Activated CD8-positive, alpha-beta memory T cell treated with anti-CD3 and anti-CD28 coated beads for 4 hours (primary cell): ENCODE data around the gene NYAP2.

Experiments
- DNase-seq, 2 donors: peaks; one replicate each; pipeline ENCODE4 v3.0.0-alpha.2; 2020; ENCODE audit warnings: low read depth in 2 of 2

The NYAP2 gene

GRCh38 chr2:225399504-225399903 lies at the start of gene NYAP2:
Gene NYAP2, plus strand, starts transcription at chr2:225399710. Its CDS starts 9,171 bp downstream, at chr2:225408881.
- no peak for DNase-seq

DNA sequence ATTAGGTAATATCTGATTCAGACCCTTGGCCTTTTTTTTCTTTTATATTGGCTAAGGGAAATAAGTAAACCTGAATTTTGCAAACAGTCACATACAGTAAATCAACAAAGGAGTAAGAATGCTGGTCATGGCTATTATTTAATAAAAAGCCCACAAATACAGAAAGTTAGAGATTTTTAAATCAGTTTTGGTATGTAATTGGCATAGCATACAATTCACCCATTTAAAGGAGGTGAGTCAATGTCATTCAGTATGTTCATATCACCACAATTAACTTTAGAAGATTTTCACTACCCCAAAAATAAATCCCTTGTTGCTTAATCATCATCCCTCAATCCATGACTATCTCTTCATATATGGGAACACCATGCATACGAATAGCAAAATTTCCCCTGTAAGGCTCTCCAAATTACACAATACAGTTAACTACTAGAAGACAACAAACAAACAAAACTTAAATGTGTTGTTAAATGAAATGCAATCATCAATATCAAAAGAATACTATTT lies 45.9 kb upstream of the NYAP2 start:
- no peak for DNase-seq

DNA sequence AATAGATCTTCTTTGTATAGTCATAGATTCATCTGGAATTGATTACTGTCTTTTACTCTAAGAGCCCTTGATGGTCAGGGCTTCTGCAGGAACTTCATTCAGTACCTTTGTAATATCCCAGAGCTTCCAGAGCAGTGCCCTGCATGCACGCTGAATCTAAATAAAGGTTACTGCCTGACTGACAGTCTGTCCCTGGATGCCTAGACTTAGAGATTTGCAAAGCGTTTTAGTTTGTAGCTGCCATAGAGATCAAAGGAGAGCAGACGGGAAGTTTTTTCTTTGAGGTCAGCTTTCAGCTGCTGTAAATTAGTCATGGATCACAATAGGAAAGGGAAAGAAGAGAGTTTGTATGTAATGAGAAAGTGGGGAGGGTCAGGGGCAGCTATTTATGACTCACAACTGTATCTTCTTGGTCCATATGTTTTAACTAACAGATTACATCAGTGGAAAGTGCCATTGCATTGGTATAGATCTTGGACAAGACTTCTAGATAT lies 45.2 kb upstream of the NYAP2 start:
- no peak for DNase-seq

- DNase-seq, result no peak
Observed at GRCh38 chr2:225355788-225356187, 43.7 kb upstream of the NYAP2 start.

DNA sequence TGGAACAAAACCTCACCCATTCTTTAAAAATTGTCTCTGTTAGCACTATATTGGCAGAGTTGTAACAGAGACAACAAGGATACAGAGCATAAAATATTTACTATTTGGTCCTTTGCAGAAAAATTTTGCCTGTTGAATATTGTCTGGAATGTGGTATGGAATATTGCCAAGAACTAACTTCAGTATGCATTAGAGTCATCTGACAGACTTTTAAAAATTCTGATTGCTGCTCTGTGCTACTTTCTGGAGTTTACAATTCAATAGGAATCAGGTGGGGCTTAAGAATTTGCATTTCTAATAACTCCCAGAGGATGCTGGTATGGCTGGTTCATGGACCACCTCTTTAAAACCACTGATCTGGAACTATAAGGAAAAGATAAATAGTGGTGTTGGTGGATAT lies 32.8 kb upstream of the NYAP2 start:
- DNase-seq, result no peak

DNA sequence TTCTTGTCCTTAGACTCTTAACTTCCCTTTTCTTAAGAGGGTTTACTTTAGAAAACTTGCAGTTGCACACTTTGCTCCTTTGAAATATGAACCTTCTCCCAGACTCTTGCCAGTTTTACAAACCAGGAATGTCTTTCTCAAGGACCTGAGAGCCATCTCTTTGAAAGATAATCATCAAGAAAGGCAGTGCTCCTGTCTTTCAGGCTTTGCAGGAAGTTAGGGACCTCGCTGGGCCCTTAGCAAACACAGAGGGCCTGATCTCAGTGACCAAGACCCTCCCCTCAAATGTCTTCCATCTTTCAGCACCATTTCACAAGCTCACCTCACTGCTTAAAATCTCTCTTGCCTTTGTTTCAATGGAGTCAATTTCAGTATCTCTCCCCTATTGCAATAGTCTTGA lies 32.0 kb upstream of the NYAP2 start:
- no peak for DNase-seq

DNA sequence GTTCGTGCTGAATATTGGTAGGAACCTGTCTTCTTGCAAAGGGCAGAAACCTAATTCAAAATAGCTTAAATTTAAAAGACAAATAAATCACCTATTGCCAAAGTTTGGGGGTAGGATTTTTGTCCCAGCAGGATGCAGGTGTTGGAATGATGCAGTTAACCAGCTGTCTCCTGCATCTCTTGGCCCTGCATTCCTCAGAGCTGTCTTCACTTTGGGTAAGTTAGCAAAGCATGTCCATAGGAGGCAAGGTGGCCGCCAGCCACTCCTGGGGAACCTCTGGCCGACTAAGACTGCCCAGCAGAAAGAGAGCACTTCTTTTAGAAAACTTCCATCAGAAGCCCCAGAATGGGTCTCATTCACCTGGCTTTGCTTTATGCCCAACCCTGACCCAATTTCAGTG lies 20.5 kb upstream of the NYAP2 start:
- DNase-seq, result no peak

DNA sequence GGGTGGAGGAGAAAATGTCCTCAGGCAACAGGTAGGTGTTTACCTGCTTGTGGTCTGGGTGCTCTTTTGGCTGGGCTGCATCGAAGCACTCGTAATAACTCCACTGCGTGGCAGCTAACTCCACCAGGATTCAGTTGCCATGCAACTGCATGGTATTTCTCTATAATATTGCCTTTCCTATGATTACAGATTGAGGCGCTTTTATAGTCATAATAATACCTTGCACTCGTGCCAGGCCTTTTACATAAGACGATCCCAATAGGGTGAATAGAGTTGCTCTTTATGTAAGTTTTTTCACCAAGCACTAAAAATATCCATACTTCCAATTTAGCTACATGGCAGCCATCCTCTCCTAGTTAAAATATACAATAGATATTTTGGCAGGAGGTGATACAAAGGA lies 19.7 kb upstream of the NYAP2 start:
- no peak for DNase-seq

DNA sequence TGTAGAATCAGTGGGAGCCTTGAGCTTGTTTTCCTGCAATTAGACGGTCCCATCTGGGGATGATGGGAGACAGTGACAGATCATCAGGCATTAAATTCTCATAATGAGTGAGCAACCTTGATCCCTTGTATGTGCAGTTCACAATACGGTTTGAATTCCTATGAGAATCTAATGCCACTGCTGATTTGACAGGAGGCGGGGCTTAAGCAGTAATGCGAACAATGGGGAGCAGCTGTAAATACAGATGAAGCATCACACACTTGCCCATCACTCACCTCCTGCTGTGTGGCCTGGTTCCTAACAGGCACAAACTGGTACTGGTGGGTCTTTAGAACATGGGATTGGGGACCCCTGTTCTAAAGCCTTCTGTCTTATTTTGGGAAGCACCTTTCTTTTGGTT lies 17.9 kb upstream of the NYAP2 start:
- DNase-seq, result no peak

- DNase-seq, result no peak
Observed at GRCh38 chr2:225398372-225398771, 1.1 kb upstream of the NYAP2 start.

DNA sequence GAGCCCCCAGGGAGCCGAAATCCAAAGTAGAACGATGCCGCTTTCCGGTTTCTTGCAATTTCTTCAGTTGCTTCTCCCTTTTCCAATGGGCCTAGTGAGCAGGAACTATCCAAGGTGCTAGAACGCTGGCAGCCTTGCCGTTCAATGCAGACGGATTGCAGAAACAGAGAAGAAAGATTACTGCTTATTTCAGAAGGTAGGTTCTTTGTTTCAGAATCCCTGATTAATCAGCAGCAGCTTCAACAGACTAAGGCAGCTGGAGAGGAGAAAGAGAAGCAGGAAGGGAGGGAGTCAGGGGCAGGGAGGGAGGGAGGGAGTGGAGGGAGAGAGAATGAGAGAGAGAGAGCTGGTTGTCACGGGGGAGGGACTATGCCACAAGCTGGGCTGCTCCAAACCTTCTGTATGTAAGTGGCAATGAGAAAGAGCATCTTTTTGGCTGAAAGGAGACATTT lies 576 bp downstream of the NYAP2 start:
- DNase-seq, result no peak

- no peak for DNase-seq
Observed at GRCh38 chr2:225400546-225401400, 1.3 kb downstream of the NYAP2 start.

- no peak for DNase-seq
Observed at GRCh38 chr2:225402210-225402776, 2.8 kb downstream of the NYAP2 start.

GRCh38 chr2:225411452-225411851 lies 11.9 kb downstream of the NYAP2 start:
- no peak for DNase-seq

GRCh38 chr2:225413786-225414185 lies 14.3 kb downstream of the NYAP2 start:
- DNase-seq, result no peak

DNA sequence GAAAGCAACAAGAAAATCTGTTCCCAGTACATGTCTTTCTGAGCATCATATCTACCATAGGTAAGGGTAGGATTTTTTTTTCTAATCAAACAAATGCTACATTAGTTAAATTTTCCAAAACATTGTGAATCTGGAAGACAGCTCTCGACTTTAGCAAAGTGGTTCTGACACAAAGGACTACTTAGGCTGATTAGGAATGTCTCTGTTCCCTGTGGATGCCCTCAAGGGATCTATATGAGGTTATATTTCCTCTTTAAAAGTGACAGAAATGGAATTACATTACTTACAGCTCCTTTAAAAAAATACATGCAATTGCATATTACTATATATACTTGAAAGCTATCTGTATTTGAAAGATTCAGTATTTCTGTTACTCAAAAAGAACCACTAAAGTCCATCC lies 15.4 kb downstream of the NYAP2 start:
- no peak for DNase-seq

GRCh38 chr2:225415341-225415740 lies 15.8 kb downstream of the NYAP2 start:
- DNase-seq, result no peak

- no peak for DNase-seq
Observed at GRCh38 chr2:225415792-225416191, 16.3 kb downstream of the NYAP2 start.

DNA sequence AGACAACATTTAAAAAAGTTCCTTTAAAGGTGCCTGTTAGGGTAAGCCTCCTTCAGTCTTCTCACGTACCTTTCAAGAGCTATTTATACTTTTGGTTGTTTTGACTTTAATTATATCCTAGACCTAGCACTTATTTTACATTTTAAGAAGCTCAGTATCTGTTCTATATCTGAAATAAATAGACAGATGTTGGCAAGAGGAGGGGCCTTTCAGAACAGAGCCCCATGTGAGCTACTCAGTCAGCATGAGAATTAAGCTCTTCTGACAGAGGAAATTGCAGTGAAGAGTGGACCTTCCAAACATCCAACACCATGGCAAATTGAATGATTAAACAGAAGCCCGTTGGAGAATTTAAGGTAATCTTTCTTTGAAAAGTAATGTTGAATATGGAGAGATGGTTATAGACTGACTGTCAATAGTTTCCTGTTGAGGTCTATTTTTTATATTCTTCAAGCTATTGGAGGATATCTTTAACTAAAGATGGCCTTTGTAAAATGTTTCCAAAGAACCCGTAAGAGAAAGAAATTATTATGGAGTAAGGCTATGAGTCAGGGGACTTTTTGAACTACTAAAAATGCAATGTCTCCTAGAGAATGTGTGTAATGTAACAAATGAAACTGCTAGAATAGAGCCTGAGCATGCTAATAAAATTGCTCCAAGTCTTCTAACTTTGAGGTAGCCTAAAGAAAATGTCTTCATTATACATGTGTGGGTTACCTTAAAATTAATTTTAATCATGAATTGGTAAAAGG lies 17.3 kb downstream of the NYAP2 start:
- no peak for DNase-seq

DNA sequence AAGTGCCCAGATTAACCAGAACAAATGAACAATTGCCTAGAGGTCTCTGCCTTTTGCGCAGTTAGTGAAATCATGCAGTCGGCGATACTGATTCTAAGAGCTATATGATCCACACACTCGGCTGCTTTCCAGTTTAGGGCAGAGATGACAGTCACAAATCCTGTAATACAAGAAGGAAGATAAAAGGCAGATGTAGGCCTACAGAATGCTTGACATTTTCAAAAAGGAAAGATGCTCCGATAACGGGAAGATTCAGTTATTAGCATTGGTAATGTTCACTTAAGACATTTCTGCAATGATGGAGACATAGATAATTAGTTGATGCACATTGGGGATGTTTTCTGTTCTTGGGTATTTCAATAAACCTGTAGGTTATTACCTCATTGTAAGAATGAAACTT lies 19.5 kb downstream of the NYAP2 start:
- DNase-seq, result no peak

DNA sequence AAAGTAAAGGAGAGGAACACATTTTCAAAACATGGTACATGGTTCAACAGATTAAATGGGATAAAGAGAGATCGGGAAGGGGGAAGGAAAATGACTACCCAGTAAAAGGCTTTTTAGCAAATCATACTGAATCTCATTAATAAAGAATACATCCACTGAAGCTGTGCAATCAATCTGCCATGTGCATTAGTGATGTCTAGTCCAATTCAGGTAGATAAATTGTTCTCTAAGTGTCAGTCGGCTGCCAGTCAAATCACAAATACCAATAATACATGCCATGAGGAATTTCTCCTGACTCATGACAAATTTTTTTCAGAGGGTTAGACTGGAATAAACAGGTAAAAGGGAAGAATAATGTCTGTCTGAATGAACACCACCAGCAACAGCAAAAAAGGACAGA lies 22.6 kb downstream of the NYAP2 start:
- DNase-seq, result no peak

GRCh38 chr2:225425284-225425683 lies 25.8 kb downstream of the NYAP2 start:
- DNase-seq, result no peak
